ENCODE data around the gene ABCG8.

Gene ABCG8

DNA sequence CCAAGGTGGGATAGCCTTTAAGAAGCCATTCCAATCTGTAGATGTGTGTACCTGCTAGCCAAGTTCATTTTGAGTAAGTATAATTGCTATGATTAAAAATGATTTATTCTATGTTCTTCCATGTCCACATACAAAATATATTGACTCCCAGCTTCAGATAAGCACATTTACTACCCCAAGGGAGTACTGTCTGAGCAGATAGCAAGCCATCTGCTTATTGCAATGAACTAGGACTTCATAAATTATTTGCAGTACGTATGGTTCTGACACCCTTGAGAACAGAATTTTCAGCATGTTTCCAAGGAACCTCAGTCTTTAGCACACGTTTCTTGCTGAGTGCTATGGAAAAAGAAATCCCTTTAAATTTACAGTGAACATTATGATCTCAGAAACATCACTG, 28.3 kb upstream of the ABCG8 start:
- no peak overlapping the region for H3K9ac ChIP-seq (ENCODE audit: low read length)
- WGBS (ENCODE audit: extremely low coverage, insufficient coverage, low lambda C conversion rate) = no CpG with 5 or more reads among the region's 2 CpGs
- no peak overlapping the region for H3K4me2 ChIP-seq (ENCODE audit: low read length)
- no peak overlapping the region for H4K8ac ChIP-seq (ENCODE audit: low read depth, low read length)
- no peak overlapping the region for H2BK15ac ChIP-seq (replicated peaks; ENCODE audit: low read depth)
- H3K4me3 ChIP-seq (ENCODE audit: low read length) = no peak overlapping the region
- no peak overlapping the region for H4K5ac ChIP-seq (ENCODE audit: low read length)
- H3K23ac ChIP-seq (ENCODE audit: low read length) = no peak overlapping the region
- H3K79me2 ChIP-seq (ENCODE audit: control insufficient read depth, insufficient read depth, low read length) = no peaks in the 10 kb centered on the region
- H3K27me3 ChIP-seq (ENCODE audit: insufficient read depth, low read length, poor library complexity) = no peaks in the 10 kb centered on the region
- no peaks in the 10 kb centered on the region for H3K79me1 ChIP-seq (ENCODE audit: low read length)
- H3K4ac ChIP-seq (ENCODE audit: low read depth, low read length) = no peak overlapping the region
- no peak overlapping the region for H3K18ac ChIP-seq (ENCODE audit: low read length)
- no peaks in the 10 kb centered on the region for H3K4me1 ChIP-seq (ENCODE audit: control insufficient read depth, low read depth, low read length)
- H2BK120ac ChIP-seq (ENCODE audit: low read depth, low read length) = no peak overlapping the region
- no peak overlapping the region for H3K56ac ChIP-seq (ENCODE audit: low read length)
- no peak for DNase-seq
- no peak overlapping the region for H2BK5ac ChIP-seq (ENCODE audit: low read length)
- H2AK5ac ChIP-seq (ENCODE audit: low read length) = no peak overlapping the region
- H3K36me3 ChIP-seq (ENCODE audit: control insufficient read depth, insufficient read depth, low read length) = no peaks in the 10 kb centered on the region
- H3K27ac ChIP-seq (ENCODE audit: low read depth, low read length) = no peak overlapping the region

- H3K9ac ChIP-seq (ENCODE audit: low read length) = no peak overlapping the region
- no peak overlapping the region for H3K4me2 ChIP-seq (ENCODE audit: low read length)
- H2BK120ac ChIP-seq (ENCODE audit: low read depth, low read length) = no peak overlapping the region
- no peak overlapping the region for H4K5ac ChIP-seq (ENCODE audit: low read length)
- no peak overlapping the region for H2AK5ac ChIP-seq (ENCODE audit: low read length)
- no peak overlapping the region for H3K4ac ChIP-seq (ENCODE audit: low read depth, low read length)
- no peak overlapping the region for H3K27ac ChIP-seq (ENCODE audit: low read depth, low read length)
- H3K18ac ChIP-seq (ENCODE audit: low read length) = no peak overlapping the region
- H3K79me1 ChIP-seq (ENCODE audit: low read length) = no peaks in the 10 kb centered on the region
- no peak overlapping the region for H4K8ac ChIP-seq (ENCODE audit: low read depth, low read length)
- H3K23ac ChIP-seq (ENCODE audit: low read length) = no peak overlapping the region
- H3K36me3 ChIP-seq (ENCODE audit: control insufficient read depth, insufficient read depth, low read length) = no peaks in the 10 kb centered on the region
- no peak overlapping the region for H3K4me3 ChIP-seq (ENCODE audit: low read length)
- H3K4me1 ChIP-seq (ENCODE audit: control insufficient read depth, low read depth, low read length) = no peaks in the 10 kb centered on the region
- H3K56ac ChIP-seq (ENCODE audit: low read length) = no peak overlapping the region
- H3K27me3 ChIP-seq (ENCODE audit: insufficient read depth, low read length, poor library complexity) = no peaks in the 10 kb centered on the region
- H2BK5ac ChIP-seq (ENCODE audit: low read length) = no peak overlapping the region
- DNase-seq = no peak
- WGBS (ENCODE audit: extremely low coverage, insufficient coverage, low lambda C conversion rate) = no CpG with 5 or more reads among the region's 1 CpG
- no peaks in the 10 kb centered on the region for H3K79me2 ChIP-seq (ENCODE audit: control insufficient read depth, insufficient read depth, low read length)
- H2BK15ac ChIP-seq (replicated peaks; ENCODE audit: low read depth) = no peak overlapping the region
Observed at GRCh38 chr2:43810888-43811287, 27.9 kb upstream of the ABCG8 start.

DNA sequence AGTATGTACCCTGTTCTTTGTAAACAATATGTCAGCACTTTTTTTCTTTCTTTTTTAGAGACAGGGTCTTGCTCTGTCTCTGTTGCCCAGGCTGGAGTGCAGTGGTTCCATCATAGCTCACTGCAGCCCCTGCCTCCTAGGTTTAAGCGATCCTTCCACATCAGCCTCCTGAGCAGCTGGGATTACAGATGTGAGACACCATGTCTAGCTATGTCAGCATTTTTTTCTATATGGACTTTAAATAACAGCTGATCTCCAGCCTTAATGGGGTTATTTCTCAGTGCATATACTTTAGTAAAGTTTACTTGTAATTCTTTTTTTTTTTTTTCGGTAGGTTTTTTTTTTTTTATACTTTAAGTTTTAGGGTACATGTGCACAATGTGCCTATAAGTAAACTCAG, 26.8 kb upstream of the ABCG8 start:
- H3K9ac ChIP-seq (ENCODE audit: low read length) = no peak overlapping the region
- H3K79me2 ChIP-seq (ENCODE audit: control insufficient read depth, insufficient read depth, low read length) = no peaks in the 10 kb centered on the region
- no peaks in the 10 kb centered on the region for H3K27me3 ChIP-seq (ENCODE audit: insufficient read depth, low read length, poor library complexity)
- H3K18ac ChIP-seq (ENCODE audit: low read length) = no peak overlapping the region
- H4K8ac ChIP-seq (ENCODE audit: low read depth, low read length) = no peak overlapping the region
- no peak overlapping the region for H3K23ac ChIP-seq (ENCODE audit: low read length)
- H3K79me1 ChIP-seq (ENCODE audit: low read length) = no peaks in the 10 kb centered on the region
- H3K56ac ChIP-seq (ENCODE audit: low read length) = no peak overlapping the region
- H2BK5ac ChIP-seq (ENCODE audit: low read length) = no peak overlapping the region
- H2BK120ac ChIP-seq (ENCODE audit: low read depth, low read length) = no peak overlapping the region
- no peaks in the 10 kb centered on the region for H3K36me3 ChIP-seq (ENCODE audit: control insufficient read depth, insufficient read depth, low read length)
- no peak overlapping the region for H2BK15ac ChIP-seq (replicated peaks; ENCODE audit: low read depth)
- no peaks in the 10 kb centered on the region for H3K4me1 ChIP-seq (ENCODE audit: control insufficient read depth, low read depth, low read length)
- no peak overlapping the region for H3K4me2 ChIP-seq (ENCODE audit: low read length)
- H3K4ac ChIP-seq (ENCODE audit: low read depth, low read length) = no peak overlapping the region
- H3K27ac ChIP-seq (ENCODE audit: low read depth, low read length) = no peak overlapping the region
- H4K5ac ChIP-seq (ENCODE audit: low read length) = no peak overlapping the region
- no peak overlapping the region for H3K4me3 ChIP-seq (ENCODE audit: low read length)
- H2AK5ac ChIP-seq (ENCODE audit: low read length) = no peak overlapping the region
- no CpG with 5 or more reads among the region's 2 CpGs for WGBS (ENCODE audit: extremely low coverage, insufficient coverage, low lambda C conversion rate)
- no peak for DNase-seq

GRCh38 chr2:43812947-43813346, 25.8 kb upstream of the ABCG8 start:
- WGBS (ENCODE audit: extremely low coverage, insufficient coverage, low lambda C conversion rate) = no CpG with 5 or more reads among the region's 2 CpGs

DNA sequence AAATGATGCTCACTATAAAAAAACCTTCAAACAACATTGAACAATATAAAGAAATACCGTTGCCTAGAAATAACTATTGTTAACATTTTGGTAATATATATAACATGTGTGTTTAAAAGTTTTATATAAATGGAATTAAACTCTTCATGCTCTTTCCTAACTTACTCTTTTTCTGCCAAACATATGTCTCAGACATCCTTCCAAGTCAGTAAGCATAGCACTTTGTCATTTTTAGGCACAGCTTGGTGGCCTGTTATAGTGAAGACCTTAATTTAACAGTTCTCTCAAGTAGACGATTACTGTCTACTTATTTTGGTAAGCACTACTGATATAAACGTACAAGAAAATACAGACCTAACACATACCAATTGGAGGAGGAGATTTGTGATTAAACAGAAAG, 24.1 kb upstream of the ABCG8 start:
- H2BK15ac ChIP-seq (replicated peaks; ENCODE audit: low read depth) = no peak overlapping the region
- H3K23ac ChIP-seq (ENCODE audit: low read length) = no peak overlapping the region
- H3K36me3 ChIP-seq (ENCODE audit: control insufficient read depth, insufficient read depth, low read length) = no peaks in the 10 kb centered on the region
- no CpG with 5 or more reads among the region's 3 CpGs for WGBS (ENCODE audit: extremely low coverage, insufficient coverage, low lambda C conversion rate)
- H2BK120ac ChIP-seq (ENCODE audit: low read depth, low read length) = no peak overlapping the region
- no peak overlapping the region for H4K5ac ChIP-seq (ENCODE audit: low read length)
- H2AK5ac ChIP-seq (ENCODE audit: low read length) = no peak overlapping the region
- H3K18ac ChIP-seq (ENCODE audit: low read length) = no peak overlapping the region
- no peak overlapping the region for H2BK5ac ChIP-seq (ENCODE audit: low read length)
- no peak overlapping the region for H3K9ac ChIP-seq (ENCODE audit: low read length)
- no peaks in the 10 kb centered on the region for H3K27me3 ChIP-seq (ENCODE audit: insufficient read depth, low read length, poor library complexity)
- H3K56ac ChIP-seq (ENCODE audit: low read length) = no peak overlapping the region
- H3K4me2 ChIP-seq (ENCODE audit: low read length) = no peak overlapping the region
- no peaks in the 10 kb centered on the region for H3K79me2 ChIP-seq (ENCODE audit: control insufficient read depth, insufficient read depth, low read length)
- no peak overlapping the region for H4K8ac ChIP-seq (ENCODE audit: low read depth, low read length)
- H3K4me3 ChIP-seq (ENCODE audit: low read length) = no peak overlapping the region
- no peak overlapping the region for H3K27ac ChIP-seq (ENCODE audit: low read depth, low read length)
- DNase-seq = no peak
- H3K4ac ChIP-seq (ENCODE audit: low read depth, low read length) = no peak overlapping the region
- H3K79me1 ChIP-seq (ENCODE audit: low read length) = no peaks in the 10 kb centered on the region
- H3K4me1 ChIP-seq (ENCODE audit: control insufficient read depth, low read depth, low read length) = no peaks in the 10 kb centered on the region

More at GRCh38 chr2:43812947-43813346, 25.8 kb upstream of the ABCG8 start:
- H3K4me3 ChIP-seq (ENCODE audit: low read length) = no peak overlapping the region
- H3K4me1 ChIP-seq (ENCODE audit: control insufficient read depth, low read depth, low read length) = no peaks in the 10 kb centered on the region
- H4K8ac ChIP-seq (ENCODE audit: low read depth, low read length) = no peak overlapping the region
- no peaks in the 10 kb centered on the region for H3K27me3 ChIP-seq (ENCODE audit: insufficient read depth, low read length, poor library complexity)
- H3K4me2 ChIP-seq (ENCODE audit: low read length) = no peak overlapping the region
- no peak overlapping the region for H2AK5ac ChIP-seq (ENCODE audit: low read length)
- no peak overlapping the region for H3K9ac ChIP-seq (ENCODE audit: low read length)
- no peak overlapping the region for H3K27ac ChIP-seq (ENCODE audit: low read depth, low read length)
- no peak overlapping the region for H3K23ac ChIP-seq (ENCODE audit: low read length)
- H2BK15ac ChIP-seq (replicated peaks; ENCODE audit: low read depth) = no peak overlapping the region
- no peaks in the 10 kb centered on the region for H3K79me2 ChIP-seq (ENCODE audit: control insufficient read depth, insufficient read depth, low read length)
- H2BK120ac ChIP-seq (ENCODE audit: low read depth, low read length) = no peak overlapping the region
- H4K5ac ChIP-seq (ENCODE audit: low read length) = no peak overlapping the region
- H3K79me1 ChIP-seq (ENCODE audit: low read length) = no peaks in the 10 kb centered on the region
- H3K56ac ChIP-seq (ENCODE audit: low read length) = no peak overlapping the region
- no peaks in the 10 kb centered on the region for H3K36me3 ChIP-seq (ENCODE audit: control insufficient read depth, insufficient read depth, low read length)
- DNase-seq = no peak
- H3K4ac ChIP-seq (ENCODE audit: low read depth, low read length) = no peak overlapping the region
- H2BK5ac ChIP-seq (ENCODE audit: low read length) = no peak overlapping the region
- no peak overlapping the region for H3K18ac ChIP-seq (ENCODE audit: low read length)

DNA sequence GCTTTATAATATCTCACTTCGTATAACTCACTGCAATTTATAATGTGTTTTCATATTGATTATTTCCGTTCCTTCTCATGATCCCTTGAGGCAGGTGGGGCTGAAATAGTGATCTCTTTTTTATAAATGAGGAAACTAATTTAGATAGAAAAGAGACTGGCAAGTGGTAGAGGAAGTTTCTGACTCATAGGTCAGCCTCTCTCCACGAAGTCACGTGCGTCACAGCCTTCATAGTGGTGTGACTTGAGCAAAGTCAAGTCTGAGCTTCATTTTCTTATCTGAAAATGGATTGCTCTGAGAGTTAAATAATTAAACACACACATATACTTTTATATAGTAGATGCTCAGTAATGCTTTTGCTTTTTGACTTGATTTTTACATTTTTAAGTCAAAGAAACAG, 20.0 kb upstream of the ABCG8 start:
- Histone ChIP-seq H3K18ac (ENCODE audit: low read length) (no peak overlapping the region), H4K5ac (ENCODE audit: low read length) (no peak overlapping the region), H3K4ac (ENCODE audit: low read depth, low read length) (no peak overlapping the region), H3K27me3 (ENCODE audit: insufficient read depth, low read length, poor library complexity) (no peaks in the 10 kb centered on the region), H3K27ac (ENCODE audit: low read depth, low read length) (no peak overlapping the region), H3K23ac (ENCODE audit: low read length) (no peak overlapping the region), H3K9ac (ENCODE audit: low read length) (no peak overlapping the region), H3K4me1 (ENCODE audit: control insufficient read depth, low read depth, low read length) (no peaks in the 10 kb centered on the region), H3K79me1 (ENCODE audit: low read length) (no peaks in the 10 kb centered on the region), H2AK5ac (ENCODE audit: low read length) (no peak overlapping the region), H2BK15ac (replicated peaks; ENCODE audit: low read depth) (no peak overlapping the region), H4K8ac (ENCODE audit: low read depth, low read length) (no peak overlapping the region), H3K4me3 (ENCODE audit: low read length) (no peak overlapping the region), H3K4me2 (ENCODE audit: low read length) (no peak overlapping the region), H2BK120ac (ENCODE audit: low read depth, low read length) (no peak overlapping the region), H3K36me3 (ENCODE audit: control insufficient read depth, insufficient read depth, low read length) (no peaks in the 10 kb centered on the region), H2BK5ac (ENCODE audit: low read length) (no peak overlapping the region), H3K79me2 (ENCODE audit: control insufficient read depth, insufficient read depth, low read length) (no peaks in the 10 kb centered on the region), H3K56ac (ENCODE audit: low read length) (no peak overlapping the region)
- WGBS (ENCODE audit: extremely low coverage, insufficient coverage, low lambda C conversion rate) = 100% methylated on average over 1 of the region's 5 CpGs
- DNase-seq = no peak

All from mesendoderm (in vitro differentiated cells).